Activated CD8-positive, alpha-beta T cell treated with anti-CD3 and anti-CD28 coated beads for 36 hours (primary cell): ENCODE results near the gene LCE3A. TPM values are rescaled to one million over a fixed set of nuclear protein-coding genes. Genes with fewer than 3 reads are reported as not detected.
"Not testable (repeated sequence)": the region's sequence is repeated elsewhere in the genome, so short reads cannot be mapped to it uniquely, and the experiment has no call there.

Source experiments
- ATAC-seq: fragments of 200-7000 bp; cut with Tn5 transposase; one replicate; pipeline ENCODE4 v1.10.0; 2021; ENCODE audit warnings: mild to moderate bottlenecking, moderate library complexity
- CTCF ChIA-PET: fragments of 350-600 bp; sonication (Branson Sonifier 250); formaldehyde crosslinking; loops from one replicate; lab custom pipeline; 2021; ENCODE audit warnings: antibody characterized with exemption; lab: Charles Lee
- POLR2A ChIA-PET: fragments of 350-600 bp; sonication (Branson Sonifier 250); formaldehyde crosslinking; loops from one replicate; lab custom pipeline; 2021; ENCODE audit warnings: antibody characterized with exemption; lab: Charles Lee
- DNase-seq: peaks from one replicate; pipeline ENCODE4 v3.0.0-alpha.2; 2020
- H3K27ac Mint-ChIP-seq: one replicate; pipeline ENCODE4 v1.8.0; 2021; ENCODE audit warnings: mild to moderate bottlenecking, mixed read lengths
- H3K27me3 Mint-ChIP-seq: one replicate; pipeline ENCODE4 v1.8.0; 2021; ENCODE audit warnings: mixed read lengths
- H3K36me3 Mint-ChIP-seq: one replicate; pipeline ENCODE4 v1.8.0; 2021; ENCODE audit warnings: low read depth, mixed read lengths
- H3K4me1 Mint-ChIP-seq: one replicate; pipeline ENCODE4 v1.8.0; 2021; ENCODE audit warnings: low read depth, mixed read lengths
- H3K4me3 Mint-ChIP-seq: one replicate; pipeline ENCODE4 v1.8.0; 2021; ENCODE audit warnings: mild to moderate bottlenecking, moderate library complexity, mixed read lengths
- H3K9me3 Mint-ChIP-seq: one replicate; pipeline ENCODE4 v1.8.0; 2021; ENCODE audit warnings: mixed read lengths
- CTCF ChIP-seq: fragments of 200-600 bp; IDR thresholded peaks from one replicate; pipeline ENCODE4 v1.8.0; 2022; ENCODE audit warnings: antibody characterized with exemption, mild to moderate bottlenecking
- intact Hi-C: fragments of 100-400 bp; cut with micrococcal nuclease; formaldehyde crosslinking; loops from one replicate; pipeline ENCODE4 v1.10.0; 2022
- total RNA-seq, 2 experiments: library from RNA; stranded (reverse); gene quantifications; one replicate each; pipeline ENCODE4 v1.2.3, GENCODE V29; 2021

The LCE3A gene
- total RNA-seq, 2 experiments from 2014 or later: not detected

GRCh38 chr1:152580433-152580832 lies 42.5 kb downstream of the LCE3A start, which contains the start of gene LCE3D:
Gene LCE3D (minus strand): TSS chr1:152580516. CDS start chr1:152579936, 580 bp downstream.
- POLR2A ChIA-PET: no interaction called here
- DNase-seq: no peak
- CTCF ChIA-PET: no interaction called here
- Mint-ChIP-seq H3K36me3 (no peaks in the 10 kb centered on the region), H3K4me3 (no peak within 1 kb of the TSS), H3K9me3 (no peaks in the 10 kb centered on the region), H3K27ac (no peak within 1 kb of the TSS), H3K27me3 (peaks cover 8% of the 10 kb centered on the region), H3K4me1 (no peaks in the 10 kb centered on the region)
- intact Hi-C loops: no loop called here
- ATAC-seq: no peak
- TF ChIP-seq CTCF: no peak

DNA sequence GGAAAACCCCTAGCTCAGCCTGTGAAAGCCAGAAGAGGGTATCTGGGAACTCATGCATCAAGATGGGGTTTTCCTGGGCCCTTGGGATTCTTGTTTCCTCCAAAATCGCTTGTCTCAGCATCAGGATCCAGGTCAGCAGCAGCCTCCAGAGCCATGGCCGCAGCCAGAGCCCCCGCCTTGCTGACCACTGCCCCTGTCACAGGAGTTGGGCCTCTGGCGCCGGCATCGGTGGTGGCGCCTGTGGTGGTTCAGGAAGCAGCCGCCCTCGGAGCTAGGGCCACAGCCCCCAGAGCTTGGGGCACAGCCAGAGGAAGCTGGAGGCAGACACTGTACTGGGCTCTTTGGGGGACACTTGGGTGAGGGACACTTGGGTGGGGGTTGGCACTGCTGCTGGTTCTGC lies 43.4 kb downstream of the LCE3A start:
- CTCF ChIA-PET, H3K4me1 Mint-ChIP-seq, H3K27me3 Mint-ChIP-seq, H3K36me3 Mint-ChIP-seq, ATAC-seq, intact Hi-C loops, H3K4me3 Mint-ChIP-seq, DNase-seq, H3K9me3 Mint-ChIP-seq, H3K27ac Mint-ChIP-seq: not testable (repeated sequence)
- POLR2A ChIA-PET: interaction anchor here (0.7 kb wide), 1 partner anchor 525 kb away, joined by 3 read pairs; no protein-coding TSS in a partner anchor

- no peaks in the 10 kb centered on the region for H3K9me3 Mint-ChIP-seq
- no peak for TF ChIP-seq CTCF
- CTCF ChIA-PET: interaction anchor here (1.0 to 1.4 kb wide), 2 partner anchors 45 to 97 kb away, joined by 3 read pairs; no protein-coding TSS in a partner anchor
Observed at GRCh38 chr1:152577168-152577567, 45.7 kb downstream of the LCE3A start.

More at GRCh38 chr1:152577168-152577567, 45.7 kb downstream of the LCE3A start:
- POLR2A ChIA-PET: no interaction called here
- H3K4me1 Mint-ChIP-seq: no peaks in the 10 kb centered on the region
- DNase-seq (peak; percentile 5), ATAC-seq (no peak)
- no peak overlapping the region for H3K4me3 Mint-ChIP-seq
- H3K36me3 Mint-ChIP-seq: no peaks in the 10 kb centered on the region
- H3K27me3 Mint-ChIP-seq: peaks cover 18% of the 10 kb centered on the region
- intact Hi-C loops: no loop called here
- no peak overlapping the region for H3K27ac Mint-ChIP-seq

Other genes with a start within 250 kb of the LCE3A start
- not detected for gene CRNN, start 208.8 kb downstream of the LCE3A start, total RNA-seq
- not detected for gene LCE5A, start 112.3 kb downstream of the LCE3A start, total RNA-seq
- gene CRCT1, start 108.6 kb downstream of the LCE3A start, total RNA-seq: not detected
- not detected for gene LCE3E, start 56.3 kb downstream of the LCE3A start, total RNA-seq
- not detected for gene LCE3D, start 42.6 kb downstream of the LCE3A start, total RNA-seq
- gene LCE3C, start 22.9 kb downstream of the LCE3A start, total RNA-seq: not detected
- not detected for gene LCE3B, start 9.3 kb downstream of the LCE3A start, total RNA-seq
- gene LCE2D, start 40.3 kb upstream of the LCE3A start, total RNA-seq: not detected
- not detected for gene LCE2C, start 52.2 kb upstream of the LCE3A start, total RNA-seq
- not detected for gene LCE2B, start 63.0 kb upstream of the LCE3A start, total RNA-seq
- gene LCE2A, start 75.2 kb upstream of the LCE3A start, total RNA-seq: not detected
- not detected for gene LCE4A, start 85.1 kb upstream of the LCE3A start, total RNA-seq
- gene KPRP, start 134.9 kb upstream of the LCE3A start, total RNA-seq: not detected
- gene LCE1F, start 152.0 kb upstream of the LCE3A start, total RNA-seq: not detected
- not detected for gene LCE1E, start 163.2 kb upstream of the LCE3A start, total RNA-seq
- not detected for gene LCE1D, start 173.6 kb upstream of the LCE3A start, total RNA-seq
- not detected for gene LCE1C, start 183.5 kb upstream of the LCE3A start, total RNA-seq
- not detected for gene LCE1B, start 188.9 kb upstream of the LCE3A start, total RNA-seq
- not detected for gene LCE1A, start 204.4 kb upstream of the LCE3A start, total RNA-seq
- gene LCE6A, start 219.8 kb upstream of the LCE3A start, total RNA-seq: not detected
- not detected for gene LCE7A, start 236.9 kb upstream of the LCE3A start, total RNA-seq